Pancreas (tissue), 10 donors: ENCODE measurements around the gene EIF4G3. TPM values are rescaled to one million over a fixed set of nuclear protein-coding genes. Genes with fewer than 3 reads are reported as not detected.
A peak's percentile ranks its signal among the peaks of the same experiment; 100 is the strongest.
"Not testable (repeated sequence)": the region's sequence is repeated elsewhere in the genome, so short reads cannot be mapped to it uniquely, and the experiment has no call there.

Experiments
- ATAC-seq, 4 donors: fragments of 200-7000 bp; cut with Tn5 transposase; one replicate each; pipeline versions ENCODE4 v1.8.0 to v1.9.1; 2020; ENCODE audit warnings: mild to moderate bottlenecking in 4 of 4, moderate library complexity in 4 of 4
- DNase-seq, 6 donors: peaks; one replicate each; pipeline ENCODE4 v3.0.0-alpha.2; 2020
- FAIRE-seq: peaks from 2 replicates; lab custom pipeline; 2012; peaks lifted over from hg19 to GRCh38; lab: Jason Lieb, UNC
- H3K27ac ChIP-seq, 4 donors: fragments of 200-600 bp; sonication (generic); 1 replicate in 3 of 4; 2 replicates in 1 of 4; pipeline versions ENCODE4 v1.5.0 to v1.8.0; 2020
- H3K27me3 ChIP-seq, 4 donors: fragments of 200-600 bp; one replicate each; pipeline ENCODE4 v1.8.0; 2021
- H3K36me3 ChIP-seq, 3 donors: fragments of 200-600 bp; sonication (generic) in 1 of 3; one replicate each; pipeline versions ENCODE4 v1.5.0 to v1.8.0; 2020 to 2021
- H3K4me1 ChIP-seq, 3 donors: fragments of 200-600 bp; one replicate each; pipeline ENCODE4 v1.8.0; 2021
- H3K4me3 ChIP-seq, 4 donors: fragments of 200-600 bp; sonication (generic) in 2 of 4; one replicate each; pipeline versions ENCODE4 v1.5.0 to v1.8.0; 2020 to 2021
- H3K9me3 ChIP-seq, 4 donors: fragments of 200-600 bp; one replicate each; pipeline ENCODE4 v1.8.0; 2021
- WGBS, 2 donors: extraction: QIAGEN DNeasy Blood & Tissue Kit; methylation state at CpG; one replicate each; pipeline ENCODE4 v1.1.7; 2013; 5-methylcytosine and 5-hydroxymethylcytosine counted together
- intact Hi-C, 3 donors: fragments of 100-400 bp; cut with DNase I; formaldehyde crosslinking; loops; one replicate each; pipeline versions ENCODE4 v1.11.1 to v1.14.2; 2022
- polyA plus RNA-seq, 2 donors: library from polyadenylated mRNA; stranded (reverse); fragments of 200-250 nt; gene quantifications; one replicate each; pipeline ENCODE4 v1.2.3, GENCODE V29; 2013
- total RNA-seq, 6 donors: library from RNA; stranded (reverse); fragmentation: NEBNext Ultra II Directional in 4 of 6; extraction: Animal tissue kit (Norgen Biotek cat#: 25700) in 4 of 6; gene quantifications; one replicate each; pipeline versions ENCODE4 v1.2.1 to v1.2.4, GENCODE V29; 2021 to 2023
- TF ChIP-seq, protein P1 (sequence below), 4 donors: fragments of 200-600 bp; sonication (generic) in 3 of 4; IDR thresholded peaks; one replicate each; pipeline versions ENCODE4 v1.5.0 to v1.8.0; 2021; ENCODE audit warnings: antibody characterized with exemption in 4 of 4
- donor health status: healthy with polysubstance abuse.
- donor health status: DM: no; HTN: no; CAD: no; lungs with moderate emphysema.
- donor health status: DM: no; HTN: no; CAD: no.
- donor health status: control.
- donor health status: control.
- donor health status: Bipolar disorder and iron deficiency.
- donor health status: DM: yes; HTN: yes; CAD: no.
- donor health status: DM: no; HTN: no; CAD: no.
- donor health status: DM: no; HTN: no; CAD: no.
- donor health status: DM: yes; HTN: yes; CAD: no.

EIF4G3 gene
- total and polyA plus RNA-seq, 8 donors: 9.6 to 22.7 (median 13.8) TPM

DNA sequence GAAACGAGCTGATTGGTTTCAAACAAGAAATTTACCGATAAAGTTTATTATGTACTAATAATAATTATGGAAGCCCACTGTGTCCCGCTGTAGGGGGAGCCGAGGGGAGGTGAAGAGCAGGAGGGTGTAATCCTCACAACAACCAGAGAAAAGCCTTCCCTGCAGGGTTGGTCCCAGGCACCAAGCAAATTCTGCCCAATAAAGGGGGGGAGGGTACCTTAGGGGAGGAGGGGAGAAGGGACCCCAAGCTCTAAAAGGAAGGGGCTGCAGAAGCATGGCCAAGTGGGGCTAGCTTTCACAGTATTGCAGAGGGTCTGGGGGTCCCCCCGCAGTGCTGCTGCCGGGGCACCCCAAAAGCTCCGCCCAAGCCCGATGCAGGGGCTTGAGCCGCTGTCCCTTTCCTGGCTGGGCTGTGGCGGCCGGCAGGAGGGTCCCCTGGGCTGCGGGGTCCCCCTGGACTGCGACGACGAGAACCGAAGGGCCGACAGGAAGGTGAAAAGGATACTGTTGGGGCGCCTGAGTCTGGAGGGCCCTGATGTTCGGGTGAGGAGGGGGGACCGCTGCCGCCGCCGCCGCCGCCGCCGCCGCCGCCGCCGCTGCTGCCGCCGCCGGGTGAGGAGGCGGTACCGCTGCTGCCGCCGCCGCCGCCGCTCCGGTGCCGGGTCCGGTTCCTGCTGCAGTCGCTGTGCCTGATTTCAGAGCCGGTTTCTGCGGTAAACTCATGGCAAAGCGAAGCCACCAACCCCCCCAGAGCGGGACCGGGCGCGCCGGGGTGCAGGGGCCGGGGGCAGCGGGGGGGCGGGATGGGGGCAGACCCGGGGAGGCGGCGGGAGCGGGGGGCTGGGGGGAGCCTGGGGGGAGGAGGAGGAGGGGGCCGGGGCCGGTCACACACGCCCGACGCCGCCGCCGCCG lies 771 bp downstream of the EIF4G3 start:
- H3K36me3 ChIP-seq: no peaks in the 10 kb centered on the region
- TF ChIP-seq, protein P1, sequence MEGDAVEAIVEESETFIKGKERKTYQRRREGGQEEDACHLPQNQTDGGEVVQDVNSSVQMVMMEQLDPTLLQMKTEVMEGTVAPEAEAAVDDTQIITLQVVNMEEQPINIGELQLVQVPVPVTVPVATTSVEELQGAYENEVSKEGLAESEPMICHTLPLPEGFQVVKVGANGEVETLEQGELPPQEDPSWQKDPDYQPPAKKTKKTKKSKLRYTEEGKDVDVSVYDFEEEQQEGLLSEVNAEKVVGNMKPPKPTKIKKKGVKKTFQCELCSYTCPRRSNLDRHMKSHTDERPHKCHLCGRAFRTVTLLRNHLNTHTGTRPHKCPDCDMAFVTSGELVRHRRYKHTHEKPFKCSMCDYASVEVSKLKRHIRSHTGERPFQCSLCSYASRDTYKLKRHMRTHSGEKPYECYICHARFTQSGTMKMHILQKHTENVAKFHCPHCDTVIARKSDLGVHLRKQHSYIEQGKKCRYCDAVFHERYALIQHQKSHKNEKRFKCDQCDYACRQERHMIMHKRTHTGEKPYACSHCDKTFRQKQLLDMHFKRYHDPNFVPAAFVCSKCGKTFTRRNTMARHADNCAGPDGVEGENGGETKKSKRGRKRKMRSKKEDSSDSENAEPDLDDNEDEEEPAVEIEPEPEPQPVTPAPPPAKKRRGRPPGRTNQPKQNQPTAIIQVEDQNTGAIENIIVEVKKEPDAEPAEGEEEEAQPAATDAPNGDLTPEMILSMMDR (IDR thresholded peaks at IDR 0.05): no peak
- H3K4me1 ChIP-seq: peaks cover 0 to 26% (median 7%) of the 10 kb centered on the region in 3 donors
- FAIRE-seq (no peak), DNase-seq (peak; percentile 40 to 77 (median 58)), ATAC-seq (peak in 1 of 4 donors; percentile 17)
- peak overlapping the region; percentile 60 to 90 (median 75) for H3K4me3 ChIP-seq
- WGBS, 2 donors: 0% methylated on average over 20 to 65 of the region's 69 CpGs
- no peaks in the 10 kb centered on the region for H3K9me3 ChIP-seq
- intact Hi-C loops: no loop called here
- H3K27ac ChIP-seq: peak overlapping the region; percentile 15 to 80 (median 66)
- no peaks in the 10 kb centered on the region for H3K27me3 ChIP-seq

DNA sequence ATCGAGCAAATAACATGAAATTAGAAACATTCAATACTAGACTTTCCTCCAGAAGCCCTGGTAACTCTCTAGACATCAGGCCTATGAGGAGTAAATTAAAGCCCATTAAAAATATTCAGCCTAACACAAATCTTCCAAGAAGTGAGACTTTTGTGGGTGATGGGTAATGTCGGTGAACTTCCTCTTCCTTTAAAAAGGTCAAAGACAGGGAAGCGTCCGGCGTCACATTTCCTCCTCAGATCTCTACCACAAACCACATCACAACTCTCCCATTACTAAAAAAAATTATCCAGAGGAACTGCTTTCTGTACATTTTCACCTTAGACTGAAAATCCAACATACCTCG lies 1.4 kb downstream of the EIF4G3 start:
- Histone ChIP-seq H3K9me3 (no peaks in the 10 kb centered on the region), H3K4me1 (peaks cover 0 to 26% (median 7%) of the 10 kb centered on the region in 3 donors), H3K4me3 (peak overlapping the region; percentile 60 to 90 (median 75)), H3K27me3 (no peaks in the 10 kb centered on the region), H3K36me3 (no peaks in the 10 kb centered on the region), H3K27ac (peak overlapping the region; percentile 15 to 80 (median 66))
- intact Hi-C loops: no loop called here
- DNase-seq (peak in 1 of 6 donors; percentile 34), ATAC-seq (peak in 1 of 4 donors; percentile 12), FAIRE-seq (no peak)
- TF ChIP-seq, protein P1 (IDR thresholded peaks at IDR 0.05): no peak
- 0 to 1% methylated on average over 6 of the region's 6 CpGs for WGBS, 2 donors

DNA sequence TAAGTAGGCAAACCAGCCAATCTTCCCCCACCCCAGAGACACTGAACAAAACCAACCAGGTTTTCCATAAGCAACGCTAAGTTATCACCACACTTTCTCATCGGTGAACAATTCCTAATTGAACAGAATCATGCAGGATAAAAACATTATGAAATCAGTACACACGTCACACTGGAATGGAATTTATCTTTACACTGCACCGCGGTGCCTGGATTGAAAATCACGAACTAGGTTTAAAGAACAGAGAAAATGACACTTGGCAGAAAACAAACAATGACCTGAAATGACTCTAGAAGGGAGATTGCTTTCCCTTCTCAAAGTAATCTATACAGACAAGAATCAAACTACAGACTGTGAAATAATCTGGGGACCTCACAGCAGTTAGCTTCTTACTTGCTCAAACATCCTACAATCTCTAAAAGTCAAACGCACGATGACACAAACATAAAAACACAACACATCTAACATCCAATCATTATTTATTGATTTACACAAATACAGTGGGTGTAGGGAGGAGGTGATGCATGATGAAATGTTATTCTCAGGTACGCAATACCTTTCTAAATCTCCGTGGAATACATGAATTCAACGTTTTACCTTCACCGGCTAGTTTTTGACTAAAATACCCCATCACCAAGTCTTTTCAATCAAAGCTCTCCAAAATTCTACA lies 1.9 kb downstream of the EIF4G3 start:
- TF ChIP-seq, protein P1 (IDR thresholded peaks at IDR 0.05): no peak
- Histone ChIP-seq H3K4me1 (peaks cover 0 to 26% (median 7%) of the 10 kb centered on the region in 3 donors), H3K4me3 (peak overlapping the region in 3 of 4 donors; percentile 5 to 77 (median 73)), H3K27ac (peak overlapping the region in 3 of 4 donors; percentile 12 to 80 (median 74)), H3K27me3 (no peaks in the 10 kb centered on the region), H3K9me3 (no peaks in the 10 kb centered on the region), H3K36me3 (no peaks in the 10 kb centered on the region)
- 2 to 4% methylated on average over 12 of the region's 12 CpGs for WGBS, 2 donors
- DNase-seq (no peak), ATAC-seq (no peak), FAIRE-seq (no peak)
- intact Hi-C loops: no loop called here

DNA sequence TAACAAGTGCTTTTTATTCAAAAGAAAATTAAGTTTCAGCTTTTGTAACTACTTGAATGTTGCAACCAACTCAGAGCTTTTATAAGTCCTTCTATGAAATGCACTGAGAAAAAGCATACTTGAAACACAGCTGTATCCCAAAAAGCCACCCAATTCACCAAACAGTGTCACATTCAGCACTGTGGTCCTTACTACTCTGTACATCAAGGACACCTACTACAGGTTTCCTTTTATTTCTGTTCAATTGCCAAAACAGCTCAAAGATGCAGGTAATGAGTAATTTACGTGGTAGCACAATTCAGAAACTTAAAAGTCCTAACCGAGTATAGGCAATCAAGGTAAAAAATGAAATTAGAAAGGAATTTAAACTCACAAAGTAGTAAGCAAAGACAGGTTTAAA lies 2.5 kb downstream of the EIF4G3 start:
- Histone ChIP-seq H3K4me3 (peak overlapping the region in 2 of 4 donors; percentile 73 to 77), H3K9me3 (no peaks in the 10 kb centered on the region), H3K27ac (peak overlapping the region in 2 of 4 donors; percentile 74 to 80), H3K36me3 (no peaks in the 10 kb centered on the region), H3K27me3 (no peaks in the 10 kb centered on the region), H3K4me1 (peaks cover 0 to 26% (median 7%) of the 10 kb centered on the region in 3 donors)
- TF ChIP-seq, protein P1 (IDR thresholded peaks at IDR 0.05): no peak
- ATAC-seq (no peak), FAIRE-seq (no peak), DNase-seq (no peak)
- 28 to 36% methylated on average over 2 of the region's 2 CpGs for WGBS, 2 donors
- intact Hi-C loops: no loop called here

DNA sequence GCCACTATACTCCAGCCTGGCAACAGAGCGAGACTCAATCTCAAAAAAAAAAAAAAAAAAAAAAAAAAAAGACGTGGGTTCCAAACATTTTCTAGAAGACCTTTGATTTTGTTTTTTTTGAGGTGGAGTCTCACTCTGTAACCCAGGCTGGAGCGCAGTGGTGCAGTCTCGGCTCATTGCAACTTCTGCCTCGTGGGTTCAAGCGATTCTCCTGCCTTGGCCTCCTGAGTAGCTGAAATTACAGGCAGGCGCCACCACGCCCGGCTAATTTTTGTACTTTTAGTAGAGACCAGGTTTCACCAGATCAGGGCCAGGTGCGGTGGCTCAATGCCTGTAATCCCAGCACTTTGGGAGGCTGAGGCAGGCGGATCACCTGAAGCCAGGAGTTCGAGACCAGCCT lies 3.6 kb downstream of the EIF4G3 start:
- H3K27me3 ChIP-seq, FAIRE-seq, H3K36me3 ChIP-seq, DNase-seq, H3K9me3 ChIP-seq, H3K4me3 ChIP-seq, ATAC-seq, H3K27ac ChIP-seq, intact Hi-C loops: not testable (repeated sequence)
- peaks cover 0 to 26% (median 7%) of the 10 kb centered on the region in 3 donors for H3K4me1 ChIP-seq
- 88 to 91% methylated on average over 12 of the region's 12 CpGs for WGBS, 2 donors

DNA sequence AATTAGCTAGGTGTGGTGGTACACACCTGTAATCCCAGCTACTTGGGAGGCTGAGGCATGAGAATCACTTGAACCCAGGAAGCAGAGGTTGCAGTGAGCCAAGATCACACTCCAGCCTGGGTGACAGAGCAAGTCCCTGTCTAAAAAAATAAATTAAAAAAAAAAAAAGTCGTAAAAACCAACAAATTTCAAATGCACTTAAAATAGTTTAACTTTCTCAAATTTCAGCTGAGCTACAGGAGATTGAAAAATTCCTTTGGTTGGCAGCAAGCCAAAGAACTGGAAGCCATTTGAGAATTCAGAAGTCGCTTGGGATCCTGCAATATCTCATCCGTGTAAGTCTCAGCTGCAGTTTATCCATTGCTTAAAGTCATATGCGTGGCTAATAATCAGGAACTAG lies 5.9 kb downstream of the EIF4G3 start:
- DNase-seq, H3K36me3 ChIP-seq, intact Hi-C loops, ATAC-seq, FAIRE-seq, H3K9me3 ChIP-seq, H3K4me3 ChIP-seq, H3K27me3 ChIP-seq, H3K27ac ChIP-seq: not testable (repeated sequence)
- 21 to 30% methylated on average over 3 to 4 of the region's 4 CpGs for WGBS, 2 donors
- H3K4me1 ChIP-seq: peaks cover 0 to 26% (median 7%) of the 10 kb centered on the region in 3 donors
